ENCODE measurements around the gene SLC2A6. TPM values are rescaled to one million over a fixed set of nuclear protein-coding genes. Genes with fewer than 3 reads are reported as not detected.
A peak's percentile ranks its signal among the peaks of the same experiment; 100 is the strongest.

SLC2A6 gene
- total and polyA plus RNA-seq, 8 donors = 1.9 to 22.4 (median 2.9) TPM

DNA sequence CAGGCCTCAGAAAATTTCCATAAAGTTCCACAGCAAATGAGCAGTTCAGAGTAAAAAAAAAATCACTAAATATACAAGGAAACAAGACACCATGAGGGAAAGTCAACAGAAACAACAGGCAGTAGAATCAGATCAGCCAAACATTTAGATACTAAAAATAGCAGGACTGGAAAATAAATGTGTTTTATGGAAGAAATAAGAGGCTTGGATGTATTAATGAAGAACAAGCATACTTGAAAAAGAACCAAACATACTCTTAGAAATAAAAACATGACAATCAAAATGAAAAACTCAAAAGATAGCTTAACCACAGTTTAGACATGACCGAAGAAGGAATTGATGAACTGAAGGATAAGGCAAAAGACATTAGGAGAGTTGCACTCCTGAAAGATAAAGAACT is 23.2 kb upstream of the SLC2A6 start:
- peaks cover 0 to 2% of the 10 kb centered on the region in 2 donors for H3K27me3 ChIP-seq
- no peak for ATAC-seq
- intact Hi-C loops (cut with DNase I) = no loop called here
- no peaks in the 10 kb centered on the region for H3K36me3 ChIP-seq
- peaks cover 5 to 9% of the 10 kb centered on the region in 2 donors for H3K4me1 ChIP-seq
- H3K27ac ChIP-seq = no peak overlapping the region
- H3K4me3 ChIP-seq = no peak overlapping the region
- TF ChIP-seq, protein P1, sequence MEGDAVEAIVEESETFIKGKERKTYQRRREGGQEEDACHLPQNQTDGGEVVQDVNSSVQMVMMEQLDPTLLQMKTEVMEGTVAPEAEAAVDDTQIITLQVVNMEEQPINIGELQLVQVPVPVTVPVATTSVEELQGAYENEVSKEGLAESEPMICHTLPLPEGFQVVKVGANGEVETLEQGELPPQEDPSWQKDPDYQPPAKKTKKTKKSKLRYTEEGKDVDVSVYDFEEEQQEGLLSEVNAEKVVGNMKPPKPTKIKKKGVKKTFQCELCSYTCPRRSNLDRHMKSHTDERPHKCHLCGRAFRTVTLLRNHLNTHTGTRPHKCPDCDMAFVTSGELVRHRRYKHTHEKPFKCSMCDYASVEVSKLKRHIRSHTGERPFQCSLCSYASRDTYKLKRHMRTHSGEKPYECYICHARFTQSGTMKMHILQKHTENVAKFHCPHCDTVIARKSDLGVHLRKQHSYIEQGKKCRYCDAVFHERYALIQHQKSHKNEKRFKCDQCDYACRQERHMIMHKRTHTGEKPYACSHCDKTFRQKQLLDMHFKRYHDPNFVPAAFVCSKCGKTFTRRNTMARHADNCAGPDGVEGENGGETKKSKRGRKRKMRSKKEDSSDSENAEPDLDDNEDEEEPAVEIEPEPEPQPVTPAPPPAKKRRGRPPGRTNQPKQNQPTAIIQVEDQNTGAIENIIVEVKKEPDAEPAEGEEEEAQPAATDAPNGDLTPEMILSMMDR (IDR thresholded peaks at IDR 0.05) = no peak
- peaks cover 0 to 18% of the 10 kb centered on the region in 2 donors for H3K9me3 ChIP-seq
- DNase-seq = no peak

DNA sequence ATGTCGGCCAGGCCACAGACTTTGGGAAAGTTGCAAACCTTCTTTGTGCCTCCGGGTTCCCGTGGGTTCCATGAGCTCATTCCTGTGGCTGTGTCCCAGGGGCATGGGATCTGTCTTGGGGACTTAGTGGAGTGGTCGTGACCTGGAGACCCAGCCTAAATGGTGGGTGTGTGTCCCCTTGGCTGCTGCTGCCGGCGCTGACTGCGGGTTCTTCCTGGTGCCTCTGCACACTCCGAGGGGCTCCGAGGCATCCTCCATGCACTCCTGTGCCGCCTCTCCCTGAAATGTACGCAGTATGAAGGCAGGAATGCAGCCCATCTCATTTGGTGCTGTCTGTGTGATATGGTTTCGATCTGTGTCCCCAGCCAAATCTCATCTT is 21.0 kb upstream of the SLC2A6 start:
- no peak overlapping the region for H3K4me3 ChIP-seq
- peaks cover 0 to 8% of the 10 kb centered on the region in 2 donors for H3K27me3 ChIP-seq
- TF ChIP-seq, protein P1 (IDR thresholded peaks at IDR 0.05) = no peak
- intact Hi-C loops (cut with DNase I) = no loop called here
- H3K9me3 ChIP-seq = peaks cover 0 to 18% of the 10 kb centered on the region in 2 donors
- no peak for ATAC-seq
- peaks cover 0 to 2% of the 10 kb centered on the region in 2 donors for H3K4me1 ChIP-seq
- H3K27ac ChIP-seq = no peak overlapping the region
- DNase-seq = peak in 1 of 4 donors; percentile 37
- H3K36me3 ChIP-seq = no peaks in the 10 kb centered on the region

DNA sequence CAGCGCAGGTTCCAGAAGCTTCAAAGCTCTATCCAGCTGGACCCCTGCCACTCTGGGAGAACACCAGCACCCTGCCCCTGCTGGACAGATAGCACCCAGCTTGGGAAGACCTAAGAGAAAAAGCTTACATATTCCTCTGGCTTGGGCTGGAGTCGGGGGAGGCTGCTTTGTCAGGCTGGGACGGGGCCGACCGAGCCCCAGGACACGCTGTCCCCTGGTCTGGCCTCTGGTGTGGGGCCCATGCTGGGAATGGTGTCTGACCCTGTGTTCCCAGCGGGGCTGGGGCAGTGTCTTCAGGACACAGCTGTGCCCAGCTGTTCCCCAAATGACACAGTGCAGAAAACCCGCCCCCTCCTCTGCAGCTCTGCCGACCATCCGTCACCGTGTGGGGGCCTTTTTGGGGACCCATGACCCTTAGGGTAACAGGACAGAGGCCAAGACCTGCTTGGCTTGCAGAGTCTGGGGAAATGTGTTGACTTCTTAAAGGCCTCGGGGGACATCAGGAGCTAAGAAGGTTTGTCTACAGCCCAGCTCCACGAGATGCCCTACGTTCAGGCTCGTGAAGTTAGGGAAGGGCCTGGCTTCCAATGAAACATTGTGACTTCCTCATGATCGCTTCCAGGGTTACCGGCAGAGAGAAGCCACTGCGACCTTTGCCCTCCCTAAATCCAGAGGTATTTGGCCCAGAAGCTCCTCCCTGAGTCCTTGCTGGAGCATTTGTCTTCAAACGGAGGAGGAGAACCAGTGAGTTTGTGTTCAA is 20.4 kb upstream of the SLC2A6 start:
- Histone ChIP-seq H3K27ac (no peak overlapping the region), H3K27me3 (peaks cover 0 to 8% of the 10 kb centered on the region in 2 donors), H3K36me3 (no peaks in the 10 kb centered on the region), H3K9me3 (peaks cover 0 to 18% of the 10 kb centered on the region in 2 donors), H3K4me3 (no peak overlapping the region), H3K4me1 (peaks cover 0 to 2% of the 10 kb centered on the region in 2 donors)
- DNase-seq = peak in 2 of 4 donors; percentile 57 to 64
- intact Hi-C loops (cut with DNase I) = no loop called here
- ATAC-seq = no peak
- TF ChIP-seq, protein P1 (IDR thresholded peaks at IDR 0.05) = no peak

DNA sequence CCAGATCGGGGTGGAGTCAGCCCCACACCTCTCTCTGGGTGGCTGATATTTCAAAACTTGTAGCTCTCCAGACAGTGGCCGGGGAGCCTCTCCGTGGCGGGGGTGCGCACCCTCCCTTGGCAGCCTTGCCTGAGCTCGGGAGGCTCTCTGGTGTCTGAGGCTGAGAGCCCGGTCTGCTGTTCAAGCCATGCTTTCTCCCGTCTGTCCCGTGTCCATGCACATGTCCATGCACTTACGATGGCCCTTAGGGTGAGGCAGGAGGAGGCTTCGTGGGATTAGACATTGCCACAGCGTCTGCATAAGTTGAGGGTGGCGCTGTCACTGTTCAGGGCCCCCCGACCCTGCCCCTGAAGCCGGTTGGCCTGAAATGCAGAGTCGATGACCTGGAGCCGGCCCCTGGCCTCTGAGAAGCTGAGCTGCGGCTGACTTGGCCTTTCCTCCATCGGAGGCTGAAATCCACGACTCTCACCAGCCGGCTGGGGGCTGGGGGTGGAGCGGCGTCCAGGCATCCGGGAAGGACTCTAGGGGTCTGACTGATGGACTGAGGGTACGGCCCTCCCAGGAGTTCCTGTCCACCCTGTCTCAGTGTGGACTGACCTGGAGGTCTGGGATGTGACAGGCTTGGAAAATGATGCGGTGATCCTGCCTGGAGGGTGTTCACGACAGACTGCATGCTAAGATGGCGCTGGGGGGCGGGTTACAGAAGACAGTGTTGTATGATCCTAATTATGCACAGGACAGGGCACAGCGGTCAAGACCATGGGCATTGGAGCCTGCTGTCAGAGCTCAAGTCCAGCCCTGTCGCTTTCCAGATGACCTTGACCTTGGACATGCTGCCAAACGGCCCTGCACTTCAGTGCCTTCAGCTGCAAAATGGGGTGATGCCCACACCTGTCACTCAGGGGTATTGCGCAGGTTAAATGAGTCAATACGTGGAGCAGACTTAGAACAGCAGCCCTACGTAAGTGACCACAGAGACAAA is 18.3 kb upstream of the SLC2A6 start:
- Histone ChIP-seq H3K27me3 (peaks cover 0 to 8% of the 10 kb centered on the region in 2 donors), H3K9me3 (peaks cover 0 to 10% of the 10 kb centered on the region in 2 donors), H3K4me3 (no peak overlapping the region), H3K27ac (no peak overlapping the region), H3K4me1 (peaks cover 0 to 2% of the 10 kb centered on the region in 2 donors), H3K36me3 (no peaks in the 10 kb centered on the region)
- TF ChIP-seq, protein P1 (IDR thresholded peaks at IDR 0.05) = no peak
- intact Hi-C loops (cut with DNase I) = no loop called here
- ATAC-seq (no peak), DNase-seq (peak in 2 of 4 donors; percentile 35 to 66)
